ENCODE data around the gene ZNF358.

ZNF358 gene

DNA sequence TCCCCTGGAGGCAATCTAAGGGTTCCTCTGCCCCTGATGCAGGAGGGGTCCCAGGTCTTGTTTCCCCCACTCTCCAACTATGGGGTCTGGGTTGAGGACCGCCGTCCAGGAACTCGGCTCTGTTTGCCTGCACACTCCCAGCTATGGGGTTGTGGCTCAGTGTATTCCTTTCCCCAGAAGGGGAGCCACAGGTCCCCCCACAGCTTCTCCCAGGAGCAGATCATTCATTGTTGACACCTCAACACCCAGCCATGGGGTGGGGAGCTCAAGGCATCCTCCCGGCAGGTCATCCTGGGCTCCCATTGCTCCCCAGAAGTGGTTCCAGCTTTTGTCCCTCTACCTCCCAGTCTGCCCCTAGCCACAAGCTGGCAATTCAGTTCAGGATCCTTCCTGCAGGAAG lies 975 bp downstream of the ZNF358 start:
- no peak for DNase-seq (ENCODE audit: extremely low spot score)
- ChIA-PET CTCF (interaction anchor here (1.7 kb wide), 1 partner anchor 10 kb away, joined by 4 read pairs; no protein-coding TSS in a partner anchor), POLR2A (no interaction called here)
- TF ChIP-seq, protein P1, sequence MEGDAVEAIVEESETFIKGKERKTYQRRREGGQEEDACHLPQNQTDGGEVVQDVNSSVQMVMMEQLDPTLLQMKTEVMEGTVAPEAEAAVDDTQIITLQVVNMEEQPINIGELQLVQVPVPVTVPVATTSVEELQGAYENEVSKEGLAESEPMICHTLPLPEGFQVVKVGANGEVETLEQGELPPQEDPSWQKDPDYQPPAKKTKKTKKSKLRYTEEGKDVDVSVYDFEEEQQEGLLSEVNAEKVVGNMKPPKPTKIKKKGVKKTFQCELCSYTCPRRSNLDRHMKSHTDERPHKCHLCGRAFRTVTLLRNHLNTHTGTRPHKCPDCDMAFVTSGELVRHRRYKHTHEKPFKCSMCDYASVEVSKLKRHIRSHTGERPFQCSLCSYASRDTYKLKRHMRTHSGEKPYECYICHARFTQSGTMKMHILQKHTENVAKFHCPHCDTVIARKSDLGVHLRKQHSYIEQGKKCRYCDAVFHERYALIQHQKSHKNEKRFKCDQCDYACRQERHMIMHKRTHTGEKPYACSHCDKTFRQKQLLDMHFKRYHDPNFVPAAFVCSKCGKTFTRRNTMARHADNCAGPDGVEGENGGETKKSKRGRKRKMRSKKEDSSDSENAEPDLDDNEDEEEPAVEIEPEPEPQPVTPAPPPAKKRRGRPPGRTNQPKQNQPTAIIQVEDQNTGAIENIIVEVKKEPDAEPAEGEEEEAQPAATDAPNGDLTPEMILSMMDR (IDR thresholded peaks at IDR 0.05; ENCODE audit: control extremely low read depth, extremely low read depth, low read depth, missing control alignments): no peak

DNA sequence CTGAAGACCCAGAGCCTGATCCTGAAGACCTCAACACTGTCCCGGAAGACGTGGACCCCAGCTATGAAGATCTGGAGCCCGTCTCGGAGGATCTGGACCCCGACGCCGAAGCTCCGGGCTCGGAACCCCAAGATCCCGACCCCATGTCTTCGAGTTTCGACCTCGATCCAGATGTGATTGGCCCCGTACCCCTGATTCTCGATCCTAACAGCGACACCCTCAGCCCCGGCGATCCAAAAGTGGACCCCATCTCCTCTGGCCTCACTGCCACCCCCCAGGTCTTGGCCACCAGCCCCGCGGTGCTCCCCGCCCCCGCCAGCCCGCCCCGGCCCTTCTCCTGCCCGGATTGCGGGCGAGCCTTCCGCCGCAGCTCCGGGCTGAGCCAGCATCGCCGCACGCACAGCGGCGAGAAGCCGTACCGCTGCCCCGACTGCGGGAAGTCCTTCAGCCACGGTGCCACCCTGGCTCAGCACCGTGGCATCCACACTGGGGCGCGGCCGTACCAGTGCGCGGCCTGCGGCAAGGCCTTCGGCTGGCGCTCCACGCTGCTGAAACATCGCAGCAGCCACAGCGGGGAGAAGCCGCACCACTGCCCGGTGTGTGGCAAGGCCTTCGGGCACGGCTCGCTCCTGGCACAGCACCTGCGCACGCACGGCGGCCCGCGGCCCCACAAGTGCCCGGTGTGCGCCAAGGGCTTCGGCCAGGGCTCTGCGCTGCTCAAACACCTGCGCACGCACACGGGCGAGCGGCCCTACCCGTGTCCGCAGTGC lies 3.6 kb downstream of the ZNF358 start:
- POLR2A ChIA-PET: no interaction called here
- DNase-seq (ENCODE audit: extremely low spot score): no peak
- CTCF ChIA-PET: no interaction called here
- TF ChIP-seq, protein P1 (IDR thresholded peaks at IDR 0.05; ENCODE audit: control extremely low read depth, extremely low read depth, low read depth, missing control alignments): no peak

DNA sequence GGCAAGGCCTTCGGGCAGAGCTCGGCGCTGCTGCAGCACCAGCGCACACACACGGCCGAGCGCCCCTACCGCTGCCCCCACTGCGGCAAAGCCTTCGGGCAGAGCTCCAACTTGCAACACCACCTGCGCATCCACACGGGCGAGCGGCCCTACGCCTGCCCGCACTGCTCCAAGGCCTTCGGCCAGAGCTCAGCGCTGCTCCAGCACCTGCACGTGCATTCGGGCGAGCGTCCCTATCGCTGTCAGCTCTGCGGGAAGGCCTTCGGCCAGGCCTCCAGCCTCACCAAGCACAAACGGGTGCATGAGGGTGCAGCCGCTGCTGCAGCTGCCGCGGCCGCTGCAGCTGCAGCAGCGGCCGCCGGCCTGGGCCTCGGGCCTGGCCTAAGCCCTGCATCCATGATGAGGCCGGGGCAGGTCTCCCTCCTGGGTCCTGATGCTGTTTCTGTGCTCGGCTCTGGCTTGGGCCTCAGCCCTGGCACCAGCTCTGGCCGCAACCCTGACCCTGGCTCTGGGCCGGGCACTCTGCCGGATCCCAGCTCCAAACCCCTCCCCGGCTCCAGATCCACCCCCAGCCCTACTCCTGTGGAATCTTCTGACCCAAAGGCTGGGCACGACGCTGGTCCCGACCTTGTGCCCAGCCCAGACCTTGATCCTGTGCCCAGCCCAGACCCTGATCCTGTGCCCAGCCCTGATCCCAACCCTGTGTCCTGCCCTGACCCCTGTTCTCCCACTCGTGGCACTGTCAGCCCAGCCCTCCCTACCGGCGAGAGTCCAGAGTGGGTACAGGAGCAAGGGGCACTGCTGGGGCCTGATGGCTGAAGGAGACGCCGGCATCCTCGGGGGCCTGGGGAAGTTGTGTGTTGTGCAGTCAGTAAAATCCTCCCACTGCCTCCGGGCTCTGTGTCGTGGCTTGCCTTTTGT lies 4.5 kb downstream of the ZNF358 start:
- TF ChIP-seq, protein P1 (IDR thresholded peaks at IDR 0.05; ENCODE audit: control extremely low read depth, extremely low read depth, low read depth, missing control alignments): no peak
- POLR2A ChIA-PET: no interaction called here
- no peak for DNase-seq (ENCODE audit: extremely low spot score)
- CTCF ChIA-PET: no interaction called here

DNA sequence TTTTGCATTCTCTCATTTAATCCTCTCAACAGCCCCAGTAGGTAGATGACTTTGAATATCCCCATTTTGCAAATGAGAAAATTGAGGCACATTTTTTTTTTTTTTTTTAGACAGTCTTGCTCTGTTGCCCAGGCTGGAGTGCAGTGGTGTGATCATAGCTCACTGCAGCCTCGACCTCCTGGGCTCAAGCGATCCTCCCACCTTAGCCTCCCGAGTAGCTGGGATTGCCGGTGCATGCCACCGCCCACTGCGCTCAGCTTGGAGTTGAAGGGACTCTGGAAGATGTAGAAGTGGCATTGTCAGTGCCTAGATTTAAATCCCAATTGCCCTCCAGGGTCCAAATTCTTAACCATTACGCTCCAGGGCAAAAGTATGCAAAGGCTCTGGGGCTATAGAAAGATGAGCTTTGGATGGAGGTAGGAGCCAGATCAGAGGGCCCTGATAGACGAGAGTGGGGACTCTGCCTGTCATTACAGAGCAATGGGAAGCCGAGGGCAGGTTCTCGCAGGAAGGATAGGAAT lies 5.7 kb downstream of the ZNF358 start:
- ChIA-PET CTCF (interaction anchor here (1.5 to 1.9 kb wide), 2 partner anchors 10 to 47 kb away, joined by 5 to 8 read pairs; no protein-coding TSS in a partner anchor), POLR2A (interaction anchor here (4.0 kb wide), 1 partner anchor 12 kb away, joined by 16 read pairs; the partner anchor contains the start of gene PNPLA6)
- TF ChIP-seq, protein P1 (IDR thresholded peaks at IDR 0.05; ENCODE audit: control extremely low read depth, extremely low read depth, low read depth, missing control alignments): no peak
- DNase-seq (ENCODE audit: extremely low spot score): no peak

DNA sequence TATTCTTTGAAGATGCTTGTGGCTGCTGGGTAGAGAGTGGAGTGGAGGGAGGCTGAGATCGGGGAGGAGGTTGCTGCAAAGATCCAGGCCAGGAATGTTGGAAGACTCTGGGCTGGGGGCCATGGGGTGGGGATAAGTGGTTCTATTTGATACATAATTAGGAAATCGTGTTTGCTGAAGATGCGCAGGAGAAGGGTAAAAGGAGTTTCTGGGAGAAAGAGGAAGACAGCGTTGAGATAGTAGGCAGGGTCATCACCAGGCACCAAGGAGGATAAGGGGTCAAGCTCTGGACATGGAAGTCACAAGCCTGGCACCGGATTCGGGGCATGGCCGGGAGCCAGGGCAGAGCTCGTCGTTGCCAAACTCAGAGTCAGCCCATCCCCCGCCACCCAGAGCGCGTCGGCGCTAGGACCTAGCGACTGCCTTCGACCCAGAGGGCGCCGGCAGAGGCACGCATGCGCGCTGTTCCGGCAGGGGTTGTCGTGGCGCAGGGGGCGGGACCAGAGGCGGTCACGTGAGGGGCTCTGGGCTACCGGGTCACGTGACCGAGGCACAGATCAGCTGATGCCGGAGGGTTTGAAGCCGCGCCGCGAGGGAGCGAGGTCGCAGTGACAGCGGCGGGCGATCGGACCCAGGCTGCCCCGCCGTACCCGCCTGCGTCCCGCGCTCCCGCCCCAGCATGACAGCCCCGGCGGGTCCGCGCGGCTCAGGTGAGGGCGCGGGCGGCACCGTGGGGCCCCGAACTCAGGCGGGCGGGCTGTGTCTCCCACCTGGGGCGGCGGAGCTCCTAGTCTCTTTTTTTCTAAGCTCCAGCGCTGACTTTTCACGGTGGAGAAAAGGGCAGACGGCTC lies 6.4 kb downstream of the ZNF358 start, which contains the start of gene MCOLN1:
TSS of gene MCOLN1 (plus strand) at position 553 of the 851 bp plus-strand sequence. CDS start at position 680, 127 bp downstream.
- CTCF ChIA-PET: interaction anchor here (1.1 to 2.0 kb wide), 7 partner anchors 9 to 278 kb away, joined by 3 to 8 read pairs (median 4); a partner anchor contains a TSS
- POLR2A ChIA-PET: interaction anchor here (4.0 kb wide), 1 partner anchor 12 kb away, joined by 16 read pairs; the partner anchor contains the start of gene PNPLA6

More for the DNA sequence above, 6.4 kb downstream of the ZNF358 start, which contains the start of gene MCOLN1:
- TF ChIP-seq, protein P1 (IDR thresholded peaks at IDR 0.05; ENCODE audit: control extremely low read depth, extremely low read depth, low read depth, missing control alignments): no peak
- DNase-seq (ENCODE audit: extremely low spot score): peak; percentile 100
